Measurements from ENCODE around the gene CYCS. TPM values are rescaled to one million over a fixed set of nuclear protein-coding genes. Genes with fewer than 3 reads are reported as not detected.

The CYCS gene
- total and polyA plus RNA-seq, 12 donors: 315 to 896 (median 669) TPM

DNA sequence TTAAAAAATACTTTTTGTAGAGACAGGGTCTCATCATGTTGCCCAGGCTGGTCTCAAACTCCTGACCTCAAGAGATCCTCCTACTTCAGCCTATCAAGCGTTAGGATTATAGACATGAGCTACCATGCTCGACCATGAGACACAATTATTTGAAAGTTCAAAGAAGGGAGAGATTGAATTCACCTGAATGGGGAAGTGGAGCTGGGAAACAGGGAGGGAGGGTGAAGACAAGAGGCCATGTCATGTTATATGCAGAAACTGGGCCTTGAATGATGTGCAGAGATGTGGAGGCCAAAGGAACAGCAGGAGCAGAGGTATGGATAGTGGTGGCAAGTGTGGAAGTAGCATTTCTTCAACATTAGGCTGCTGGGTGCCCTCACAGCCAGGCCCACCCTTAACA is 18.7 kb upstream of the CYCS start:
- no peak for ATAC-seq
- WGBS, 2 donors: 90 to 93% methylated on average over 2 of the region's 2 CpGs
- TF ChIP-seq CTCF (IDR thresholded peaks at IDR 0.05): no peak

GRCh38 chr7:25139536-25139935 is 14.5 kb upstream of the CYCS start:
- no peak for TF ChIP-seq CTCF (IDR thresholded peaks at IDR 0.05)
- 93 to 98% methylated on average over 1 of the region's 1 CpG for WGBS, 2 donors

More for the DNA sequence above, 18.7 kb upstream of the CYCS start:
- Histone ChIP-seq H3K27me3 (no peaks in the 10 kb centered on the region), H3K9me3 (no peaks in the 10 kb centered on the region), H3K27ac (no peak overlapping the region), H3K4me3 (no peak overlapping the region), H3K4me1 (no peaks in the 10 kb centered on the region), H3K36me3 (peaks cover 0 to 8% (median 0%) of the 10 kb centered on the region in 9 donors)
- no peak for DNase-seq
- intact Hi-C loops (cut with DNase I): no loop called here

DNA sequence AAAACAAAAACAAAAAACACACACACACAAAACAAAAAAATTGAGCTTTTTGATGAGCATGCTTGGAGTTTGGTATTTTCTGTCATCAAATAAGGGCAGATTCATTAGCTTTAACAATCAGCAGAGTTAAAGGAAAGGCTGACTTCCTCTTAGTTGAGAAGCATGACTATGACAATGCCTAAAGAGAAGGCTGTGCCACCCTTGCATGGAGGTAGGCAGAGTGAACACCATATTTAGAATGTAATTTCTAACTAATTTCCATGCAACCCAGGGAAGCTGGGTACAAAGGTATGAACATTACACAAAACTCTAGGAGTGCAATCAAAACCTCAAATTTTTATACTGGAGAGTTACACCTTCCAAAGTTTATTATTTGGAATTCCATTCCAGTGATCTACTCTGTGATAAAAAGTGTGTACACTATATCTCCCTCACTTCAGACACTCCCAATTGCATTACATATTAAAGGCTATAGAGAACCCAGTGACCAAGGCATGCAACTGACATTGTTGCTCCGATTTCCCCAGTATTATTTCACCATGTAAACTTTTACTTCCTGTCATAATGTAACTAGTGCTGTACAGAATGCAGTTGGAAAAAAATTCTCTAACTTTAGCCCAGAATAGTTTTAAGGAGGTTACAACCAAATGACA is 9.4 kb upstream of the CYCS start:
- Histone ChIP-seq H3K27ac (no peak overlapping the region), H3K4me1 (peaks cover 0 to 6% (median 0%) of the 10 kb centered on the region in 9 donors), H3K27me3 (no peaks in the 10 kb centered on the region), H3K36me3 (peaks cover 0 to 6% (median 0%) of the 10 kb centered on the region in 9 donors), H3K4me3 (no peak overlapping the region), H3K9me3 (no peaks in the 10 kb centered on the region)
- DNase-seq (no peak), ATAC-seq (no peak)
- intact Hi-C loops (cut with DNase I): no loop called here
- 58 to 62% methylated on average over 1 of the region's 1 CpG for WGBS, 2 donors
- no peak for TF ChIP-seq CTCF (IDR thresholded peaks at IDR 0.05)

More at GRCh38 chr7:25139536-25139935, 14.5 kb upstream of the CYCS start:
- Histone ChIP-seq H3K9me3 (no peaks in the 10 kb centered on the region), H3K36me3 (peaks cover 0 to 13% (median 0%) of the 10 kb centered on the region in 9 donors), H3K4me3 (no peak overlapping the region), H3K4me1 (peaks cover 0 to 4% (median 0%) of the 10 kb centered on the region in 9 donors), H3K27ac (no peak overlapping the region), H3K27me3 (no peaks in the 10 kb centered on the region)
- intact Hi-C loops (cut with DNase I): no loop called here
- no peak for DNase-seq
- no peak for ATAC-seq

- intact Hi-C loops (cut with DNase I): no loop called here
- no peak for ATAC-seq
- no peak overlapping the region for H3K27ac ChIP-seq
- TF ChIP-seq CTCF (IDR thresholded peaks at IDR 0.05): no peak
- WGBS, 2 donors: 79 to 81% methylated on average over 1 of the region's 1 CpG
- H3K9me3 ChIP-seq: no peaks in the 10 kb centered on the region
- no peak overlapping the region for H3K4me3 ChIP-seq
- no peak for DNase-seq
- H3K4me1 ChIP-seq: peaks cover 0 to 6% (median 0%) of the 10 kb centered on the region in 9 donors
- H3K27me3 ChIP-seq: no peaks in the 10 kb centered on the region
- peaks cover 0 to 6% (median 0%) of the 10 kb centered on the region in 9 donors for H3K36me3 ChIP-seq
Observed at GRCh38 chr7:25132430-25132829, 7.4 kb upstream of the CYCS start.

All from heart right ventricle (tissue), 16 donors.